Activated naive CD8-positive, alpha-beta T cell treated with anti-CD3 and anti-CD28 coated beads, Interleukin-2, amount 50 U/mL, for 16 hours (primary cell): ENCODE measurements around the gene GET3.
"Not testable (repeated sequence)": the region's sequence is repeated elsewhere in the genome, so short reads cannot be mapped to it uniquely, and the experiment has no call there.

ENCODE experiments used
- DNase-seq: peaks from one replicate; pipeline ENCODE4 v3.0.0-alpha.2; 2020; ENCODE audit warnings: low read depth, low spot score

Gene GET3

GRCh38 chr19:12715929-12716328 lies 21.4 kb upstream of the GET3 start:
- DNase-seq, result no peak

GRCh38 chr19:12720296-12720695 lies 17.0 kb upstream of the GET3 start:
- no peak for DNase-seq

GRCh38 chr19:12720851-12721655 lies 16.2 kb upstream of the GET3 start:
- DNase-seq, result no peak

GRCh38 chr19:12721656-12722565 lies 15.4 kb upstream of the GET3 start:
- DNase-seq, result no peak

- DNase-seq, result peak; percentile 79
Measured at GRCh38 chr19:12722566-12723380, 14.5 kb upstream of the GET3 start.

GRCh38 chr19:12723381-12723640 lies 14.0 kb upstream of the GET3 start:
- no peak for DNase-seq

- DNase-seq, result peak; percentile 51
Measured at GRCh38 chr19:12723641-12724426, 13.5 kb upstream of the GET3 start, which contains the start of gene TNPO2. TNPO2 (minus strand) TSS chr19:12723932; CDS start chr19:12720977, 2,955 bp downstream.

GRCh38 chr19:12725612-12726011 lies 11.7 kb upstream of the GET3 start:
- DNase-seq, result not testable (repeated sequence)

GRCh38 chr19:12726988-12727316 lies 10.3 kb upstream of the GET3 start:
- no peak for DNase-seq

- no peak for DNase-seq
Measured at GRCh38 chr19:12727745-12728433, 9.4 kb upstream of the GET3 start.

GRCh38 chr19:12730064-12730463 lies 7.2 kb upstream of the GET3 start:
- DNase-seq, result no peak

- no peak for DNase-seq
Measured at GRCh38 chr19:12731337-12731736, 6.0 kb upstream of the GET3 start.

- no peak for DNase-seq
Measured at GRCh38 chr19:12733369-12734214, 3.7 kb upstream of the GET3 start.

GRCh38 chr19:12737835-12738351 lies 596 bp downstream of the GET3 start:
- DNase-seq, result no peak

- DNase-seq, result no peak
Measured at GRCh38 chr19:12745166-12745897, 8.0 kb downstream of the GET3 start.

- DNase-seq, result no peak
Measured at GRCh38 chr19:12748489-12748888, 11.2 kb downstream of the GET3 start.

- DNase-seq, result no peak
Measured at GRCh38 chr19:12749938-12750521, 12.7 kb downstream of the GET3 start.

GRCh38 chr19:12750851-12751250 lies 13.6 kb downstream of the GET3 start:
- no peak for DNase-seq
